Measurements from ENCODE around the gene TGFA.

Gene TGFA

GRCh38 chr2:70403267-70404053 lies 150.2 kb downstream of the TGFA start:
- H3K27me3 Mint-ChIP-seq, result peaks cover 14% of the 10 kb centered on the region
- no peak for DNase-seq (ENCODE audit: low spot score in 2 of 2)
- H3K4me1 Mint-ChIP-seq, result no peaks in the 10 kb centered on the region
- H3K9me3 Mint-ChIP-seq, result peaks cover 2% of the 10 kb centered on the region
- ATAC-seq (ENCODE audit: low read depth), result no peak
- no peak overlapping the region for H3K4me3 Mint-ChIP-seq
- H3K36me3 Mint-ChIP-seq, result no peaks in the 10 kb centered on the region
- H3K27ac Mint-ChIP-seq, result no peak overlapping the region

- Mint-ChIP-seq H3K9me3 (no peaks in the 10 kb centered on the region), H3K27me3 (peaks cover 17% of the 10 kb centered on the region), H3K36me3 (no peaks in the 10 kb centered on the region), H3K4me3 (no peak overlapping the region), H3K27ac (no peak overlapping the region), H3K4me1 (no peaks in the 10 kb centered on the region)
- ATAC-seq (ENCODE audit: low read depth) (no peak), DNase-seq (ENCODE audit: low spot score in 2 of 2) (no peak)
These were observed 153.1 kb downstream of the TGFA start for GRCh38 chr2:70400539-70400938.

- Mint-ChIP-seq H3K36me3 (peaks cover 1% of the 10 kb centered on the region), H3K27ac (no peak overlapping the region), H3K27me3 (peaks cover 25% of the 10 kb centered on the region), H3K9me3 (peaks cover 3% of the 10 kb centered on the region), H3K4me1 (no peaks in the 10 kb centered on the region), H3K4me3 (no peak overlapping the region)
- no peak for ATAC-seq (ENCODE audit: low read depth)
- DNase-seq (ENCODE audit: low spot score in 2 of 2), result no peak
These were observed 154.6 kb downstream of the TGFA start for GRCh38 chr2:70399046-70399445.
